PC-9 (cell line): ENCODE results near the gene SRSF3.

ENCODE experiments used
- EZH2 ChIP-seq: fragments of 200-600 bp; sonication (generic); IDR thresholded peaks from 2 replicates; pipeline ENCODE4 v1.8.0; 2017; ENCODE audit warnings: antibody characterized with exemption, low read depth
- TF ChIP-seq, protein P1 (sequence below): fragments of 200-600 bp; sonication (generic); conservative IDR thresholded peaks from 2 replicates; pipeline ENCODE4 v1.6.1; 2017; ENCODE audit warnings: mixed run types, antibody characterized with exemption, mild to moderate bottlenecking, moderate library complexity

DNA sequence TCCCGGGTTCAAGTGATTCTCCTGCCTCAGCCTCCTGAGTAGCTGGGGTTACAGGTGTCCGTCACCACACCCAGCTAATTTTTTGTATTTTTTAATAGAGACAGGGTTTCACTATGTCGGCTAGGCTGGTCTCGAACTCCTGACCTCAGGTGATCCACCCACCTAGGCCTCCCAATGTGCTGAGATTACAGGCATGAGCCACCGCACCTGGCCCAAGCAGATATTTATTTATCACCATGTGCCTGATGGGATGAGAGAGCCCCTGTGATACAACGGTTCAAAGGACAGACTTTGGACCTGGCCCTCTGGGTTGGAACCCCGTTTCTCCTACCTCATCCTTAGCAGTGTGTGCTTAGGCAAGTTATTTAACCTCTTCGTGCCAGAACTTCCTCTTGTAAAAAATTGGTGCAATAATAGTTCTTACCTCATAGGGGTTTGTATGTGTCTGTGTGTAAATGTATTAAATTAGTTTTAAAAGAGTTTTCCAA is 27.7 kb upstream of the SRSF3 start:
- TF ChIP-seq, protein P1, sequence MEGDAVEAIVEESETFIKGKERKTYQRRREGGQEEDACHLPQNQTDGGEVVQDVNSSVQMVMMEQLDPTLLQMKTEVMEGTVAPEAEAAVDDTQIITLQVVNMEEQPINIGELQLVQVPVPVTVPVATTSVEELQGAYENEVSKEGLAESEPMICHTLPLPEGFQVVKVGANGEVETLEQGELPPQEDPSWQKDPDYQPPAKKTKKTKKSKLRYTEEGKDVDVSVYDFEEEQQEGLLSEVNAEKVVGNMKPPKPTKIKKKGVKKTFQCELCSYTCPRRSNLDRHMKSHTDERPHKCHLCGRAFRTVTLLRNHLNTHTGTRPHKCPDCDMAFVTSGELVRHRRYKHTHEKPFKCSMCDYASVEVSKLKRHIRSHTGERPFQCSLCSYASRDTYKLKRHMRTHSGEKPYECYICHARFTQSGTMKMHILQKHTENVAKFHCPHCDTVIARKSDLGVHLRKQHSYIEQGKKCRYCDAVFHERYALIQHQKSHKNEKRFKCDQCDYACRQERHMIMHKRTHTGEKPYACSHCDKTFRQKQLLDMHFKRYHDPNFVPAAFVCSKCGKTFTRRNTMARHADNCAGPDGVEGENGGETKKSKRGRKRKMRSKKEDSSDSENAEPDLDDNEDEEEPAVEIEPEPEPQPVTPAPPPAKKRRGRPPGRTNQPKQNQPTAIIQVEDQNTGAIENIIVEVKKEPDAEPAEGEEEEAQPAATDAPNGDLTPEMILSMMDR, result no peak
- no peak for TF ChIP-seq EZH2
